ENCODE data around the gene SPP2. TPM values are rescaled to one million over a fixed set of nuclear protein-coding genes. Genes with fewer than 3 reads are reported as not detected.

Gene SPP2
- total RNA-seq, 1 donor from 2014 or later, result not detected

DNA sequence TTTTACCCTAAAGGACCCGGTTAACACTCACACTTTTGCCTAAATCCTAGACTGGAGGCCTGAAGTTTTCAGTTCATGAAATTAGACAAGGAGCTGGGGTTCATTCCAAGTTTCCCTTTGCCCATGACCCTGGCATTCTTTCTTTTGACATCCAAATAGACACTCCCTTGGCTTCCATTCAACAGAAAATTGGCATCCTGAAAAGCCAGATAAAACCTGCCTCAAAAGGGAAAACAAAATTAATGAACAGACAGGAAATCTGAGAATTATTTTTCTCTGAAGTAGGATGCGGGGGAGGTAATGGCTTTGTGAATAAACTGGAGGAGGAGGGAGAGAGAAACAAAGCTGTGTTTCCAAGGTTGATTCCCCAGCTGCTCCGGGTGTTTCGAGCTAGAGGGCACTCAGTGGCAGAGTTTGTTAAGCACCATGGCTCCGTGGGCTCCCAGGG is 41.0 kb downstream of the SPP2 start:
- intact Hi-C loops (cut with micrococcal nuclease), result no loop called here

DNA sequence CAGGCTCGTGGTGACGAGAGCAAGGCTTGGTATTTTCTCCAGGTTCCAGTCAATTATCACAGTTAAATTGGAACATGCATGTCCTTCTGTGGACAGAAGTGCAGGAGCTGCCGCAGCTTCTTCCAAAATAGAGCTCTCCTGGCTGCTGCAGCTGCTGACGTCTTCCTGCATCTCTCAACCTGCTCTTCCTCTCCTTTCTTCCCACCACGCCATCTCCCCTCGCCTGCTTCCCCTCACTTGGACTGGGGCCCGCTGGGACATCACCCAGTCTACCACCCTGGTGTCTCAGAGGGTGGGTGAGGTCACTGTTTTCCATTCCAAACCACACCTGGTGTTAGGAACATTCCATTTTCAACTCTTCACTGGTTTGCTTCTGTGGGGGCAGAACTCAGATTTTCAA is 41.4 kb downstream of the SPP2 start:
- intact Hi-C loops (cut with micrococcal nuclease), result no loop called here

- intact Hi-C loops (cut with micrococcal nuclease), result no loop called here
Observed at GRCh38 chr2:234092344-234092743, 41.8 kb downstream of the SPP2 start.

DNA sequence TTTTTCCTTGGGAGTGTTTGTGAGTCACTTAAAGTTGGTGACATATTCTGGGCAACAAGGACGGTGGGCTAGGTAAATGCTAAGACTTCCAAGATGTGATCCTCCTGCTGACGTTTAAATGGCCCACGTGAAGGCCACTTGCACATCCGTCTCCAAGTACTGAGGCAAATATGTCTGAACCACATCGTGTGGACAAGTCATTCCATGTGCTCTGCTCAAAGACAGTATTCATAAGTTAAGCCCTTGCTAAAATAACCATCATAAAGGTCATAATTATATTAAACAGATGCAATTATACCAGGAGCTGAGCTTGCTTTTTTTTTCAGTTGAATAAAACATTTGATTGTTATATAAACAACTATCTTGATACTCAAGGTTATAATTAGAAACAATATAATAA is 44.8 kb downstream of the SPP2 start:
- intact Hi-C loops (cut with micrococcal nuclease), result no loop called here

DNA sequence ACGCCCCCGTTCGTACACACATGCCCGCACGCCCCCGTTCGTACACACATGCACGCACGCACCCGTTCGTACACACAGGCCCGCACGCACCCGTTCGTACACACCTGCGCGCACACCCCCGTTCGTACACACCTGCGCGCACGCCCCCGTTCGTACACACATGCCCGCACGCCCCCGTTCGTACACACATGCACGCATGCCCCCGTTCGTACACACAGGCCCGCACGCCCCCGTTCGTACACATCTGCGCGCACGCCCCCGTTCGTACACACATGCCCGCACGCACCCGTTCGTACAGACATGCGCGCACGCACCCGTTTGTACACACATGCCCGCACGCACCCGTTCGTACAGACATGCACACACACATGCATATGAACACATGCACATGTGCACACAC is 45.7 kb downstream of the SPP2 start:
- intact Hi-C loops (cut with micrococcal nuclease), result no loop called here

- intact Hi-C loops (cut with micrococcal nuclease), result no loop called here
Observed at GRCh38 chr2:234098681-234099080, 48.2 kb downstream of the SPP2 start.

GRCh38 chr2:234099266-234099665 is 48.8 kb downstream of the SPP2 start:
- intact Hi-C loops (cut with micrococcal nuclease), result no loop called here

DNA sequence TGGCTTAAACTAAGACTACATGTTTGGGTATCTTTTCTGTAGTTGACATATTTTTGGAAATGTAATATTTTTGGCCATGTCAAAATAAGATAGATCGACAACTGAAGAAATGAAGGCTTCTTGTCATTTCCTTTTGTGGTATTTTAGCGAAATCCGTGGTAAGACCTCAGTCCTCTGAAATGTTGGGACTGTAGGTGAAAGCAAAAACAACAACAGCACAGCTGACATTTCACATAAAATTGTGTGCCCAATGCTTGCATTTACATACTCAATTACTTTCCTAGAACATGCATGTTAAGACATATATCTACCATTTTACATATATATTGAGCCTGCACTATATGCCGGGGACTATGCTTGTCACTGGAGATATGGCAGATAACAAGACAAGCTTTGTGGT is 50.2 kb downstream of the SPP2 start:
- intact Hi-C loops (cut with micrococcal nuclease), result loop anchor here (1.0 kb wide), 2 partner anchors 68 to 110 kb away; no protein-coding TSS in a partner anchor

- intact Hi-C loops (cut with micrococcal nuclease), result loop anchor here (1.0 kb wide), 2 partner anchors 126 to 245 kb away; no protein-coding TSS in a partner anchor
Observed at GRCh38 chr2:234102112-234102511, 51.6 kb downstream of the SPP2 start.

- intact Hi-C loops (cut with micrococcal nuclease), result no loop called here
Observed at GRCh38 chr2:234107861-234108260, 57.4 kb downstream of the SPP2 start.

DNA sequence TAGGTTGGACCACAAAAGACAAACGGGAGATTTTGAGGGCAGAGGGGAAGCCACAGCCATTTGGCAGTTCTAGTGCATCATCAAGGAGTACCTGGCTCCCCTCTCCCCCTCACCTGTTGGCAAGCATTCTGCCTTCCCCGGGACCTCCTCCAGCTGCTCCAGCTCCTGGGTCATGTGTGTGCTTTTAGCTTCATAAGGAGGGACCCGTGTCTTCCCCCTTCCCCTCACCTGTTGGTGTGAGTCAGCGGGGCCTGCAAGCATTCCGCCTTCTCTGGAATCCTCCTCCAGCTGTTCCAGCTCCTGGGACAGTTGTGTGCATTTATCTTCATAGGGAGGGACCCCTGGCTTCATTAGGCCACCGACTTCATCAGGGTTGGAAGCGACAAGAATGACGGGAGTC is 58.8 kb downstream of the SPP2 start:
- intact Hi-C loops (cut with micrococcal nuclease), result no loop called here

- intact Hi-C loops (cut with micrococcal nuclease), result no loop called here
Observed at GRCh38 chr2:234110219-234110618, 59.7 kb downstream of the SPP2 start.

DNA sequence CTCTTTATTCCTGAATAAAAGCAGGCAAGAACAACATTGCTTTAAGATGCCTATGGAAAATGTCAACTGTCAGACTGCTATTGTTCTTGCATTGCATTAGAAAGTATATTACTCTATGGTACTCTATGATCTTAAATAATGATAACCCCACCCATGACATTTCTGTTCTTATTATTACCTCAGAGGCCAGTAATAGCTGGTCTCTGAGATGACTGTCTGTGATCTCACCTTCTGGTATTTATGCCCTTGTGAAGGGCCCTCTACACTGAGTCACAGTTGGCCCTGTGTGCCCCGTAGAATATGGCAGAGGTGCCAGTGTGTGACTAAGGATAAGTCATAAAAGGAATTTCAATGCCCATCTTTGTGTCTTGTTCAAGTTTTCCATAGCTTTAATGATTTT is 61.0 kb downstream of the SPP2 start:
- intact Hi-C loops (cut with micrococcal nuclease), result no loop called here

DNA sequence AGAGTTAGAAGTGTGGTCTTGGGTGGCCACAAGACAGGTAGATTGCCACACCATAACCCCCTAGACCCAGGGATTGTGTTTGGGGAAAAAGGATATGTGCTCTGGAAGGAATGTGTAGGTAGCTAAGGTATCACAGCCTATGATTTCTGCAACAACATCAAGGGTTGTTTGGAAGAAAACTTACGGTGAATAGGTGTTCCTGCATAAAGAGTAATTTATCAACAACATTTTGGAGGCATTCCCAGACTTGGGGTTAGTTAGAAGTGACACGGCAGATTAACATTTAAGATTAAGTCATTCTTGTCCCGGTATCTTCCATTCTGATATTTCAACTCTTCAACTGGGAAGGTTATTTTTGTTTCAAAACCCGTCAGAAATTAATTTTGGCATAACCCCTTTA is 65.5 kb downstream of the SPP2 start:
- intact Hi-C loops (cut with micrococcal nuclease), result no loop called here

GRCh38 chr2:234121999-234122398 is 71.5 kb downstream of the SPP2 start:
- intact Hi-C loops (cut with micrococcal nuclease), result no loop called here

DNA sequence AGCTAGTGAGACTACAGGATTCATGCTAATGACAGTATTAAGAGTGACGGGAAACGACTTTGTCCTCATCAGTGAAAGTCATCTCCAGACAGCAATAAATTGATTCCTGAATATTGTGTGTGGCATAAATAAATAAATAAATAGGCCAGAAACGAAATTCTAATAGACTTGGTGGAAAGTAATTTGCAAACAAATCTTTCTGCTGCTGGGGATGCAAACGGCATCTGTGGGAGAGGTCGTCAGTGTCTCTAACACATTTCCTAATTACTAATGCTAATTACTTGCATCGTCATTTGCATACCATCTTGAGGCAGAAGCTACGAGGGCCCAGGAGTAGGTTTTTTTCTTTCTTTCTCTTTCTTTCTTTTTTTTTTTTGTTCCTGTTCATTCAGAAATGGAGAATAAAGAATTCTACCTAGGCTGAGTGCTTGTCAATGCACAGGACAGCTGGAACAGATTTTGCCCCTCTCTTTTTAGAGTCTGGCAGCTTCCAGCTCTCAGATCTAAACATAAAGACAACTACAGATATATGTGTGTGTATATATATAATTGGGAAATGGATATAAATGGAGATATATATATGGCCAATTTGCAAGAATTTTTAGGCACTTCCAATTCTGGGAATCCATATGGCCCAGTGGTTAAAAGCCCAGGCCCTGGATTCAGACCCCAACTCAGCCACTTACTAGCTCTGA is 75.1 kb downstream of the SPP2 start:
- intact Hi-C loops (cut with micrococcal nuclease), result no loop called here

GRCh38 chr2:234126146-234126470 is 75.6 kb downstream of the SPP2 start:
- intact Hi-C loops (cut with micrococcal nuclease), result no loop called here

Other genes with a start within 250 kb of the SPP2 start
- gene HJURP, start 196.2 kb upstream of the SPP2 start, total RNA-seq, result 50.8 and 55.8 TPM in 2 replicates
- not detected in 2 replicates for gene TRPM8, start 133.3 kb upstream of the SPP2 start, total RNA-seq

Data from T-helper 1 cell treated with Interleukin-12 subunit alpha and Interleukin-12 subunit beta and Interleukin-4 antibody, amounts not matched to agents 30 ng/mL and 1 ng/mL, for 36 hours (primary cell).